ENCODE results near the gene ENOX1.

The ENOX1 gene

DNA sequence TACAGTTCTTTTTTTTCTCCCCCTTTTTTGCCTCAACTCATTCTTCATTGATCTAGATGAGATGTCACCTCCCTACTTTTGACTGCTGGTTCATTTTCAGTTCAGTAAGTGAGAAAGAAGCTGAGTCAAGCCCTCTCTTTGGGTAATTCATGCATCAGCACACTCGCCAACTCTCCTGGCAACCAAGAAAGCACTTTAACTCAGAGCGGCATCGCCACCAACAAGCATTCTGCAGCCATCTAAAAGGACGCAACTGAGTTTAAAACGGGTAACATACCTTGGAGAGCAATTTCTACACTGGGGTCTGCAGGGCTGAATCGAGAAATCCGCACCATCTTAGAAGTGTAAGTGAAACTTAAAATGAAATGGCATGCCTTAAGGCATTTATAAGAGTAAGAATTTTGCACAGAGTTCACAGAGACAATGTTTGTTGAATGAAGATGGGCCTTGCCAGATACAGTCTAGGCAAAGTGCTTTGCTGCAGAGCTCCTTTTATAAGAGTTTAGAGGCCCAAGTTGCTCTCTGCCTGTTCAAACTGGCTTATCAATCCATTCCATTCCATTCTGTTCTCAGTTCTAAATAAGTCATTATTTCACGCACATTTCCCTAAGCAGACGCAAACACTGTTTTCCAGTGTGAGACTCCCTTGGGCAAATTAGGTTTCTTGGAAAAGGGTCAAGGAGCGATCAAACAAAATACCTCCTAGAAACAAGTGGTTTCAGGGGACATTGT, 338.0 kb downstream of the ENOX1 start:
- Histone ChIP-seq H3K9ac (ENCODE audit: insufficient read length) (no peak overlapping the region), H3K36me3 (ENCODE audit: insufficient read depth, low read length) (no peaks in the 10 kb centered on the region), H3K9me3 (ENCODE audit: low read depth, low read length) (no peaks in the 10 kb centered on the region), H3K27ac (no peak overlapping the region), H3K4me3 (peak overlapping the region; percentile 20; the same call in 1 of the 2 replicates)
- TF ChIP-seq FOXP2 (optimal IDR thresholded peaks at IDR 0.05; ENCODE audit: control extremely low read depth, extremely low read length, insufficient read depth) (no peak), POLR2AphosphoS5 (IDR thresholded peaks at IDR 0.05; ENCODE audit: borderline replicate concordance, low read depth, low read length) (no peak)
- no peak for DNase-seq (ENCODE audit: low read depth, low spot score)

DNA sequence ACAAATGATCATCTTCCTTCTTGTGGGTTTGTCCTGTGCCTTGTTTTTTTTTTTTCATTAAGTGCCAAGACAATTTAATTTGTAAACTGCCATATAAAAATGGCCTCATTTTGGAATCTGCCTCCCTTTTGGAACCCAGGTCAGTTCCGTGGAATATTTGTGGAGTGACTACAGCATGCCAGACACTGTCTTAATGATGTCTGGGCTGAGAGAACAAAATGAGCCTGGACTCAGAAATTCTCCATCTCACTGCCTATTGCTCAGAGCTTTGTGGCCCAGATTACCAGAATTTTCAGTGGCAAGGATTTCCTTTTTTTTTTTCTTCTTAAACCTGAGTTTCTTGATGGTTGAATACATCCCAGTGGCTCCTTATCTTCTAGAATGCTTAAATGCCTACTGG, 340.6 kb downstream of the ENOX1 start:
- no peaks in the 10 kb centered on the region for H3K9me3 ChIP-seq (ENCODE audit: low read depth, low read length)
- H3K9ac ChIP-seq (ENCODE audit: insufficient read length): no peak overlapping the region
- TF ChIP-seq FOXP2 (optimal IDR thresholded peaks at IDR 0.05; ENCODE audit: control extremely low read depth, extremely low read length, insufficient read depth): no peak
- TF ChIP-seq POLR2AphosphoS5 (IDR thresholded peaks at IDR 0.05; ENCODE audit: borderline replicate concordance, low read depth, low read length): no peak
- TF ChIP-seq EZH2 (IDR thresholded peaks at IDR 0.05): no peak

DNA sequence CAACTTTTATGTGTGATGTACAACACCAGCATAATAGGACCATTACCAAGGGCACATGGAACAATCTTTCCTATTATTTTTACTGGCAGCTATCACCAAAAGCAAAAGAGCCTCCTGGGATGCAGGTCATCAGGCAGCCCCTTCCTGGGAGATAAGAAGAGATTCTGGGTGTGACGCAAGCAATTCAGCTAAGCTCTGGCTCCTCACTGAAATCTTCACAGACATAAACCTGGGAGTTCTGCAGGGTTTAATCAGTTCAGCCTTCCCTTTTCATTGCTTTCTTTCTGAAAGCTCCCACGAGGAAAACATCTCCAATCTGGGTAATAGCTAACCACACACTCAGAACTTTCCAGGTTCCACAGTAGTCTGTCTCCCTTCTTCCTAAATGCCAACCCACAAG, 341.1 kb downstream of the ENOX1 start:
- Histone ChIP-seq H3K9me3 (ENCODE audit: low read depth, low read length) (no peaks in the 10 kb centered on the region), H3K27ac (no peak overlapping the region), H3K9ac (ENCODE audit: insufficient read length) (no peak overlapping the region), H3K4me3 (no peak overlapping the region), H3K36me3 (ENCODE audit: insufficient read depth, low read length) (no peaks in the 10 kb centered on the region)
- TF ChIP-seq POLR2AphosphoS5 (IDR thresholded peaks at IDR 0.05; ENCODE audit: borderline replicate concordance, low read depth, low read length): no peak
- no peak for DNase-seq (ENCODE audit: low read depth, low spot score)

More for the DNA sequence above, 340.6 kb downstream of the ENOX1 start:
- DNase-seq (ENCODE audit: low read depth, low spot score): no peak
- Histone ChIP-seq H3K36me3 (ENCODE audit: insufficient read depth, low read length) (no peaks in the 10 kb centered on the region), H3K27ac (no peak overlapping the region), H3K4me3 (no peak overlapping the region)

DNA sequence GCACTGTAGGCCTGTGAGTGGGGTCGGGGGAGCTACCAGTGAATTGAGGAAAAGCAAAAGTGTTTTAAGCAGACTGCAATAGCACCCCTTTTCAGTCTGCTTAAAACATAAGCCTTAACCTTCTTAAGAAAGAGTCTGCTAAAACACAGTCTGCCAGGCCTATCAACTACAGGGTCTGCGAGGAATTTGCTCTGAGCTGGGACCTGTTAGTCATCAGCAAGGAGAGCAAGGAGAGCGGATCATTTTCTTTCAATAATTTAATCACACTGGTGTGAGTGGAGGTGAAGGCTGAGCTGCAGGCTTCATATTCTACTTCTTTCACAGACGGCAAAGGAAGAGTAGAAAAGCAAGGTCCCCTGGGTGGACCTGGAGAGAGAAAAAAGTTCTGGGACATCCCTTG, 342.7 kb downstream of the ENOX1 start:
- no peaks in the 10 kb centered on the region for H3K36me3 ChIP-seq (ENCODE audit: insufficient read depth, low read length)
- H3K27ac ChIP-seq: no peak overlapping the region
- H3K4me3 ChIP-seq: no peak overlapping the region
- no peak overlapping the region for H3K9ac ChIP-seq (ENCODE audit: insufficient read length)
- no peaks in the 10 kb centered on the region for H3K9me3 ChIP-seq (ENCODE audit: low read depth, low read length)
- no peak for TF ChIP-seq FOXP2 (optimal IDR thresholded peaks at IDR 0.05; ENCODE audit: control extremely low read depth, extremely low read length, insufficient read depth)
- no peak for TF ChIP-seq POLR2AphosphoS5 (IDR thresholded peaks at IDR 0.05; ENCODE audit: borderline replicate concordance, low read depth, low read length)
- TF ChIP-seq EZH2 (IDR thresholded peaks at IDR 0.05): no peak
- no peak for DNase-seq (ENCODE audit: low read depth, low spot score)

DNA sequence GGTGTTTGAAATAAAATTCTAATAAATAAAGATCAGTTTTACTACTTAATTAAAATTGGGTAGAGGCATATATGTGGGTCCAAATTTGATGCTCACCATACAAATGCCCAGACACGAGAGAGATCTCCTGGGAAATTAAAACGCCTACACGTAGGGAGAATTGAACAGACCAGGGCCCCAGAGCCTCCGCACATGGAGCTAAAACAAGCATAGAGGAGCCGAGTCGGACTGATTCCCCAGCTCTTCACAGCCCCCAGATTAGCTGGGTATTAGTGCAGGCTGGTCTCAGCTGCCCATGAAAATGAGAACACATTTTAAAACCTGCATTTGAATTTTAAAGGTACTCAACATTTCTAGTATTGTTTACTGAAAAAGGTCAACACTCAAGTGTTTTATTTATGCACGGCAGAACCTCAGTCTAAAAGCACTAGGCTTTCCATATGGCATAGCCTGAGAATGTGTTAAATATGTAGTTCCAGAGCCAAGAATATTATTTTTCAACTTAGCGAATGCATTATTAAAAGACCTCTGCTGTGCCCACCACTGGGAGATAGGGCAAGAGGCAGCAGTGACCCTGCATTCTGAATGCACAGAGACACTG, 344.8 kb downstream of the ENOX1 start:
- TF ChIP-seq POLR2AphosphoS5 (IDR thresholded peaks at IDR 0.05; ENCODE audit: borderline replicate concordance, low read depth, low read length) (no peak), EZH2 (IDR thresholded peaks at IDR 0.05) (no peak), FOXP2 (optimal IDR thresholded peaks at IDR 0.05; ENCODE audit: control extremely low read depth, extremely low read length, insufficient read depth) (no peak)
- no peak for DNase-seq (ENCODE audit: low read depth, low spot score)
- Histone ChIP-seq H3K9ac (ENCODE audit: insufficient read length) (no peak overlapping the region), H3K9me3 (ENCODE audit: low read depth, low read length) (no peaks in the 10 kb centered on the region), H3K4me3 (no peak overlapping the region), H3K27ac (no peak overlapping the region), H3K36me3 (ENCODE audit: insufficient read depth, low read length) (no peaks in the 10 kb centered on the region)

DNA sequence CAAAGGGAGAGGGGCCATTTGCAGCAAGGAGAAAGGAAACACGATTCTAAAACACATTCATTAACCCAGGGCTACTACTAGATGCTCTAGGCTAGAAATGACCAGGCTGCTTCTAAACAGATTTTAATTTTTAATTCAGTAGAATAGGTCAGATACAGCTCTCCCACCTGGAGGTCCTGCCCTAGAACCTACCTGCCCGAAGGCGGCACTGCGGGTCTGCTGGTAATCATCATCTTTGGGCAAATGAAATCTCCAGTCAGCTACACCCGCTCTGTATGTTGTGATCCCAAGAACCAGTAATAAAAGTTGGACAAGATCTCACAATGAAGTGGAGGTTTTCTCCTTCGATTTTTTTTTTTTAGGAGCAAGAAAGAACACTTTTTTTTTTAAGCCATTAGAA, 345.3 kb downstream of the ENOX1 start:
- H3K9ac ChIP-seq (ENCODE audit: insufficient read length): no peak overlapping the region
- no peak for DNase-seq (ENCODE audit: low read depth, low spot score)
- no peak for TF ChIP-seq EZH2 (IDR thresholded peaks at IDR 0.05)
- no peak for TF ChIP-seq POLR2AphosphoS5 (IDR thresholded peaks at IDR 0.05; ENCODE audit: borderline replicate concordance, low read depth, low read length)
- TF ChIP-seq FOXP2 (optimal IDR thresholded peaks at IDR 0.05; ENCODE audit: control extremely low read depth, extremely low read length, insufficient read depth): no peak
- no peaks in the 10 kb centered on the region for H3K36me3 ChIP-seq (ENCODE audit: insufficient read depth, low read length)
- no peaks in the 10 kb centered on the region for H3K9me3 ChIP-seq (ENCODE audit: low read depth, low read length)
- H3K4me3 ChIP-seq: no peak overlapping the region
- H3K27ac ChIP-seq: no peak overlapping the region

DNA sequence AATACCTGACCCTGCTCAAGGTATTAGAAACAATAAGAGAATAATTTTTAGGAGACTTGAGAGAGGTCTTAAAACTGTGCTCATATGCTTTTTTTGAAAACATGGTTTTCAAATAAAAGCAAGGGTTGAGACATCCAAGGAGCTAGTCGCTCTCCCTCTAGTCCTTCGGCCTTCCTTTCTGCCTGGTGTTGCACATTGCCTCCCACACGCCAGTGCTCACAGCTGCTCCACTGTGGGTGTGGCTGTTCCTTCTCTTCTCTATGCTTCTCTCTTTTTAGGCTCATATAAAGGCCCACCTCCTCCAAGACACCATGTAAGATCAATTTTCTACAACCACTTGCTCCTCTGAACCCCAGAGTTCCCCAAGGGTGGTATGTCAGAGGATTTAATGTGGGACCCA, 352.6 kb downstream of the ENOX1 start:
- Histone ChIP-seq H3K27ac (no peak overlapping the region), H3K4me3 (no peak overlapping the region), H3K36me3 (ENCODE audit: insufficient read depth, low read length) (no peaks in the 10 kb centered on the region), H3K9me3 (ENCODE audit: low read depth, low read length) (no peaks in the 10 kb centered on the region), H3K9ac (ENCODE audit: insufficient read length) (no peak overlapping the region)
- DNase-seq (ENCODE audit: low read depth, low spot score): no peak
- TF ChIP-seq EZH2 (IDR thresholded peaks at IDR 0.05) (no peak), POLR2AphosphoS5 (IDR thresholded peaks at IDR 0.05; ENCODE audit: borderline replicate concordance, low read depth, low read length) (no peak), FOXP2 (optimal IDR thresholded peaks at IDR 0.05; ENCODE audit: control extremely low read depth, extremely low read length, insufficient read depth) (no peak)

DNA sequence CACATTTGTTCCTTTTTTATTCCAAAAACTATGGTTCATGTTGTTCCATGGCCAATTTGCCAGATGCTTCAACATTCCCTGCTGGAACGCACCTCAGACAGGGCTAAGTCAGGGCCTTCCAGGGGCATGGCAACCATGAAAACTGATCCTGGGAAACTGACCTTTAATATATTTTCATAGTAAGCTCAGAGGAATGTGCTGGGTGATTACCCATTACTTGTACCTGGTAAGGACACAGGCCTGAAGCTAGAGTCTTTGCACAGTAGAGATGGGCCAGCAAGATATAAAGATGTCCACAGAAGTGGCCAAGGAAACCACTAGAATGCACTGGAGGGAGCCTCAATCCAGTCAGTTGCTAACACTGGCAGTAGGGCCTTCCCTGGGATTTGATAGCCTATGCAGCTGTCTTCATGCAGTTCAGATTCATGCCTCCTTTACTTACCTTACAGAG, 353.1 kb downstream of the ENOX1 start:
- Histone ChIP-seq H3K27ac (no peak overlapping the region), H3K9me3 (ENCODE audit: low read depth, low read length) (no peaks in the 10 kb centered on the region), H3K9ac (ENCODE audit: insufficient read length) (no peak overlapping the region), H3K4me3 (no peak overlapping the region), H3K36me3 (ENCODE audit: insufficient read depth, low read length) (no peaks in the 10 kb centered on the region)
- no peak for DNase-seq (ENCODE audit: low read depth, low spot score)
- no peak for TF ChIP-seq POLR2AphosphoS5 (IDR thresholded peaks at IDR 0.05; ENCODE audit: borderline replicate concordance, low read depth, low read length)
- TF ChIP-seq FOXP2 (optimal IDR thresholded peaks at IDR 0.05; ENCODE audit: control extremely low read depth, extremely low read length, insufficient read depth): no peak
- TF ChIP-seq EZH2 (IDR thresholded peaks at IDR 0.05): no peak

All from SK-N-MC (cell line).